MM.1S (cell line): ENCODE measurements around the gene RYR2.

ENCODE experiments used
- DNase-seq: peaks from one replicate; pipeline ENCODE4 v3.0.0-alpha.2; 2015
- H2AFZ ChIP-seq: fragments of 300-600 bp; sonication (generic); 2 replicates; pipeline ENCODE4 v1.6.0; 2016; ENCODE audit warnings: antibody characterized with exemption, low read length
- H3F3A ChIP-seq: fragments of 300-600 bp; sonication (generic); 2 replicates; pipeline ENCODE4 v1.6.1; 2016; ENCODE audit warnings: mild to moderate bottlenecking, antibody characterized with exemption, low read length, moderate library complexity, mixed read lengths; ENCODE audit not compliant: insufficient read depth
- H3K27ac ChIP-seq: fragments of 300-600 bp; sonication (generic); 2 replicates; pipeline ENCODE4 v1.5.1; 2016; ENCODE audit warnings: mild to moderate bottlenecking, low read length
- H3K27me3 ChIP-seq: fragments of 300-600 bp; sonication (generic); replicated peaks from 2 replicates; pipeline ENCODE4 v1.6.0; 2016; ENCODE audit warnings: low read length; ENCODE audit not compliant: insufficient read depth
- H3K36me3 ChIP-seq: fragments of 300-600 bp; sonication (generic); replicated peaks from 2 replicates; pipeline ENCODE4 v1.6.1; 2016; ENCODE audit warnings: mild to moderate bottlenecking, low read length, mixed read lengths; ENCODE audit not compliant: insufficient read depth
- H3K4me1 ChIP-seq: fragments of 300-600 bp; sonication (generic); 2 replicates; pipeline ENCODE4 v1.6.1; 2016; ENCODE audit warnings: low read length, mixed read lengths
- H3K4me2 ChIP-seq: fragments of 300-600 bp; sonication (generic); 2 replicates; pipeline ENCODE4 v1.6.0; 2016; ENCODE audit warnings: low read depth, low read length
- H3K4me3 ChIP-seq: fragments of 300-600 bp; sonication (generic); 2 replicates; pipeline ENCODE4 v1.5.1; 2016; ENCODE audit warnings: low read length, mixed read lengths
- H3K79me2 ChIP-seq: fragments of 300-600 bp; sonication (generic); 2 replicates; pipeline ENCODE4 v1.6.1; 2016; ENCODE audit warnings: mixed run types, low read length, mixed read lengths
- H3K9ac ChIP-seq: fragments of 300-600 bp; sonication (generic); 2 replicates; pipeline ENCODE4 v1.6.1; 2016; ENCODE audit warnings: low read length, mixed read lengths
- H3K9me2 ChIP-seq: fragments of 300-600 bp; sonication (generic); replicated peaks from 2 replicates; pipeline ENCODE4 v1.6.1; 2016; ENCODE audit warnings: mild to moderate bottlenecking, low read length, mixed read lengths; ENCODE audit not compliant: insufficient read depth
- H3K9me3 ChIP-seq: fragments of 300-600 bp; sonication (generic); replicated peaks from 2 replicates; pipeline ENCODE4 v1.6.1; 2016; ENCODE audit warnings: mild to moderate bottlenecking, low read length, mixed read lengths; ENCODE audit not compliant: insufficient read depth
- H4K20me1 ChIP-seq: fragments of 300-600 bp; sonication (generic); 2 replicates; pipeline ENCODE4 v1.6.1; 2016; ENCODE audit warnings: mild to moderate bottlenecking, low read length, moderate library complexity, mixed read lengths; ENCODE audit not compliant: insufficient read depth
- CTCF ChIP-seq: fragments of 300-600 bp; sonication (generic); IDR thresholded peaks from 2 replicates; pipeline ENCODE4 v1.5.1; 2016; ENCODE audit warnings: antibody characterized with exemption, low read length, mixed read lengths
- EZH2 ChIP-seq: fragments of 300-600 bp; sonication (generic); optimal IDR thresholded peaks from 2 replicates; pipeline ENCODE3; 2017; ENCODE audit warnings: low read depth, mild to moderate bottlenecking, antibody characterized with exemption, low read length, mixed read lengths
- EZH2phosphoT487 ChIP-seq: fragments of 300-600 bp; sonication (generic); IDR thresholded peaks from 2 replicates; pipeline ENCODE4 v1.6.1; 2018; ENCODE audit warnings: antibody characterized with exemption, low read length

Gene RYR2

GRCh38 chr1:237503292-237503691, 461.3 kb downstream of the RYR2 start:
- TF ChIP-seq CTCF = no peak
- TF ChIP-seq EZH2phosphoT487 = no peak
- no peak for TF ChIP-seq EZH2
- Histone ChIP-seq H3F3A (peaks cover 11% of the 10 kb centered on the region), H3K4me1 (peaks cover 11% of the 10 kb centered on the region), H3K27me3 (peaks cover 95% of the 10 kb centered on the region), H3K4me2 (no peak overlapping the region), H3K79me2 (no peaks in the 10 kb centered on the region), H3K4me3 (no peak overlapping the region), H3K9me3 (no peaks in the 10 kb centered on the region), H2AFZ (no peak overlapping the region), H3K9ac (no peak overlapping the region), H3K36me3 (no peaks in the 10 kb centered on the region), H3K9me2 (no peaks in the 10 kb centered on the region), H3K27ac (no peak overlapping the region), H4K20me1 (peaks cover 8% of the 10 kb centered on the region)
- no peak for DNase-seq

DNA sequence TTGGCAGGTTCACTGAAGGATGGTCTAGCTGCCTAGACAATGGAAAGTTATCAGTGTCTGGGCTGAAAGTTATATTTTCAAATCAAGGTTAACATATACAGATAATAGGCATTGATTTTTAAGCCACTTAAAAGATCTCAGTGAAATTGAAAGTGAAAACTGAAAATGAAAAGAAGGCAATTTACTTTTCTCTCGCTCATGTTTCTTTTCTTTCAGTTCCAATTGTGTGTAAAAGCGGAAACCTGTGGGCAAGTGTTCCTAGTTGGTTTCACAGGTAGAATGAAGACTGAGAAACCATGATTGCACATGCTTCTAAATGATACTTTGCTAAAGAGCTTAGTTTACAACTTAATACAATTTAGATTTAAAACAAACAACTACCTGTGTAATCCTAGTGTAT, 465.0 kb downstream of the RYR2 start:
- H3K27ac ChIP-seq = no peak overlapping the region
- peaks cover 93% of the 10 kb centered on the region for H3K27me3 ChIP-seq
- no peak overlapping the region for H3K4me3 ChIP-seq
- H3K9me3 ChIP-seq = no peaks in the 10 kb centered on the region
- H3K9me2 ChIP-seq = no peaks in the 10 kb centered on the region
- no peak overlapping the region for H3K4me2 ChIP-seq
- no peak overlapping the region for H3K9ac ChIP-seq
- DNase-seq = peak; percentile 90
- H3K4me1 ChIP-seq = peaks cover 11% of the 10 kb centered on the region
- H3F3A ChIP-seq = peaks cover 11% of the 10 kb centered on the region
- H4K20me1 ChIP-seq = peaks cover 13% of the 10 kb centered on the region
- H3K36me3 ChIP-seq = no peaks in the 10 kb centered on the region
- no peak overlapping the region for H2AFZ ChIP-seq
- TF ChIP-seq EZH2 = no peak
- no peak for TF ChIP-seq CTCF
- peak; percentile 100 for TF ChIP-seq EZH2phosphoT487
- H3K79me2 ChIP-seq = no peaks in the 10 kb centered on the region

DNA sequence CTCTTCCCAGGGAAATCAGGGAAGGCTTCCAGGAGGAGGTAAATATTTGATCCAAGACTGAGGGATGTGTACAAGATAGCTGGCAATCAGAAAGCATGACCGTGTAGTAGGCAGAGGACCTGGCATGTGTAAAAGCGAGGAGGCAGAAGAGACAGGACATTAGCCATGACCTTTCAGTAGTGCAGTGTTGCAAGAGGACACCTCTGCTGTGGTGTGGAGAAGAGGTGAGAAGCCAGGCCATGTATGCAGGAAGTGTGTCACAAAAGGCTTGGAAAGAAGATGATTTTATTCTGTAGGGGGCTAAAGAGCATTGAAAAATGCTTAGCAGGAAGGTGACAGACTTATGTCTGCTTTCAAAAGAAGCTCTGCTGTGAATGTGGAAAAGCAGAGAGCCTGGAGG, 467.8 kb downstream of the RYR2 start:
- H4K20me1 ChIP-seq = peaks cover 13% of the 10 kb centered on the region
- H3K27ac ChIP-seq = no peak overlapping the region
- no peak overlapping the region for H3K4me3 ChIP-seq
- H3K27me3 ChIP-seq = peaks cover 94% of the 10 kb centered on the region
- no peak overlapping the region for H2AFZ ChIP-seq
- TF ChIP-seq CTCF = no peak
- no peak for TF ChIP-seq EZH2phosphoT487
- no peak for TF ChIP-seq EZH2
- H3K9me3 ChIP-seq = no peaks in the 10 kb centered on the region
- H3K9me2 ChIP-seq = no peaks in the 10 kb centered on the region
- DNase-seq = no peak
- H3K4me1 ChIP-seq = peaks cover 11% of the 10 kb centered on the region
- peaks cover 11% of the 10 kb centered on the region for H3F3A ChIP-seq
- no peaks in the 10 kb centered on the region for H3K79me2 ChIP-seq
- H3K9ac ChIP-seq = no peak overlapping the region
- no peak overlapping the region for H3K4me2 ChIP-seq
- no peaks in the 10 kb centered on the region for H3K36me3 ChIP-seq
